Glomerular visceral epithelial cell (primary cell): ENCODE data around the gene IL1R2.
"Not testable (repeated sequence)": the region's sequence is repeated elsewhere in the genome, so short reads cannot be mapped to it uniquely, and the experiment has no call there.

Experiments
- DNase-seq: peaks from one replicate; pipeline ENCODE4 v3.0.0-alpha.2; 2016; ENCODE audit errors: extremely low spot score

Gene IL1R2

DNA sequence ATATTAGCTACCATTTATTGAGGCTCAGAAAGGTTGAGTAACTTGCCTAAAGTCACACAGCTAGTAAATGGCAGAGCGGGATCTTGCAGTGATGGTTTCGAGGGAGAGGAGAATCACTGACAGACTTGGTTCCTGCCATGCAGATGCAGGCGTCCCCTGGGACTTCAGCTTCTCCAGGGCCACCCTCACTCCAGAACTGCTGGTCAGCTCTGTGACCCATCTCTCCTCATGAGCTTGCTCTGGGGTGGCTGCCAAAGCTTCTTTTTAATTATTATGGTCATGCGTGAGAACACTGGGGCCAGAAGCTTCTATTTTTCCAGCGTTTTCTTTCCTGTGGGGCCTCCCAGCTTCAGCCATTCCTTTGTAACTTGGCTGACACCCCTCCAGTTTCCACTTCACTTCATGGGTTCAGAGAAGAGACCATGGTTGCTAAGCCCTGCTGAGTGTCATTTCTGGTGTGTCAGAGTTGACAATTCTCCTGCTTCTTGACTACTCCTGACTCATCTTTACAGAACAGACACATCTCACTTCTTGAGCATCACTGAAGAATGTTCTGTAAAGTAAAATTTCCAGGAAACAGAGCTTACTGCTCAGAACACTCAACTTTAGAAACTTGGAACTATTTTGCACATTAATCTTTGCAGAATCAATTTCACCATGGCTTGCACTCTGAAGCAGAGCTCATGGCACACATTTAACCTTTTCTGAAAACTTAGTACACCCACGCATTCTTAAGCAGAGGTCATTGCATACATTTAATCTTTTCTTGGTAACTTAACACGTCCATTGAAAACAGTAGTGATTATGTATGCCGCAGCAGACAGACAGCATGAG is 70.4 kb downstream of the IL1R2 start:
- DNase-seq, result peak; percentile 60

DNA sequence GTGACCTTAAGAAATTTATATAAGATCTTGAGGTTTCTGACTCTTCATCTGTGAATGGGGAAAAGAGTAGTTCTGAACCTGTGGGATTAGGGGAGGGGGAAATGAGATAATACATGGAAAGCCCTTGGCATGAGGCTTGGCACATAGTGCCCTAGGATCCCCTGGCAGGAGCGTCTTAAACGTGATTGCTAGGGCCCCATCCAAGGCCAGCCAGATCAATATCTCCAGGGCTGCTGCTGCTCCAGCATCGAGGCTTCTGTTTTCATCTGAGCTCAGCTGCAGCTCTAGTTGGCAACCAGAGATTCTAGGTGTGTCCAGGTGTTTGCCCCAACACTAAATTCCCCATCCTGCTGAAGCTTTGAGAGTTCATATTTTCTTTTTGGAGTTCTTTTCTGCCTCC is 71.0 kb downstream of the IL1R2 start:
- no peak for DNase-seq

- DNase-seq, result no peak
Measured at GRCh38 chr2:102063487-102063911, 71.7 kb downstream of the IL1R2 start.

DNA sequence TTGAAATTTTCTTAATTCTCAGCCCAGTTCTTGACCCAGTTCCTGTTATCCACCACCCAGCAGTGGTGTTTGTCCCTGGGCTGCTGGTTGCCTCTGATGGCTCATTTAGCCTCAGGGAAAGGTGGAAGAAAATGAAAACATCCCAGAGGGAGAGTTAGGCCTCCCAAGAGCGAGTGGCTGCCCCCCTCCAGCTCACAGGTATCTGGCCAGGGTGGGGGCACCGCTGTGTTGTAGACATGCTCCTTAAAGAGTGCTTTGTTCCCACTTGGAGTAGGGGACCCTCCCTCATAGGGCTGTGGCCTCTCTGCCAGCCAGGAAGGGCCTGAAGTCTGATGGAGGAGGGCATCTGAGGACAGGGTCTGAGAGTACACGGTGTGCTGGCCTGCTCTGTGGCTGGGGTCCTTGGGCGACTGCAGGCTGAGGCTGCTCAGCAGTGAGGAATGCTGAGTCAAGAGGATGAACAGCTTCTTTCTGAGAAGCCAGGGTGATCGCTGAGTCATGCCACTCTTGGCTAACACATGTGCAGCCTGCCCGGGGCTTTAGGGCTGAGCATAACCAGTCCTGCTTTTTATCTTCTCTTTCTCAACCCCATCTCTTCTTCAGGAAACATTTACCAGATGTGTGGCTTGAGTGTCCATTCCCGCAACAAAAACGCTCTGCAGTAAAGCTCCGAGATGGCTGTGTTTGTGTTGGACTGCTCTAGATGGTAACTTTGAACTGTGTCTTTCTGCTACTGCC is 72.3 kb downstream of the IL1R2 start:
- DNase-seq, result peak; percentile 93

DNA sequence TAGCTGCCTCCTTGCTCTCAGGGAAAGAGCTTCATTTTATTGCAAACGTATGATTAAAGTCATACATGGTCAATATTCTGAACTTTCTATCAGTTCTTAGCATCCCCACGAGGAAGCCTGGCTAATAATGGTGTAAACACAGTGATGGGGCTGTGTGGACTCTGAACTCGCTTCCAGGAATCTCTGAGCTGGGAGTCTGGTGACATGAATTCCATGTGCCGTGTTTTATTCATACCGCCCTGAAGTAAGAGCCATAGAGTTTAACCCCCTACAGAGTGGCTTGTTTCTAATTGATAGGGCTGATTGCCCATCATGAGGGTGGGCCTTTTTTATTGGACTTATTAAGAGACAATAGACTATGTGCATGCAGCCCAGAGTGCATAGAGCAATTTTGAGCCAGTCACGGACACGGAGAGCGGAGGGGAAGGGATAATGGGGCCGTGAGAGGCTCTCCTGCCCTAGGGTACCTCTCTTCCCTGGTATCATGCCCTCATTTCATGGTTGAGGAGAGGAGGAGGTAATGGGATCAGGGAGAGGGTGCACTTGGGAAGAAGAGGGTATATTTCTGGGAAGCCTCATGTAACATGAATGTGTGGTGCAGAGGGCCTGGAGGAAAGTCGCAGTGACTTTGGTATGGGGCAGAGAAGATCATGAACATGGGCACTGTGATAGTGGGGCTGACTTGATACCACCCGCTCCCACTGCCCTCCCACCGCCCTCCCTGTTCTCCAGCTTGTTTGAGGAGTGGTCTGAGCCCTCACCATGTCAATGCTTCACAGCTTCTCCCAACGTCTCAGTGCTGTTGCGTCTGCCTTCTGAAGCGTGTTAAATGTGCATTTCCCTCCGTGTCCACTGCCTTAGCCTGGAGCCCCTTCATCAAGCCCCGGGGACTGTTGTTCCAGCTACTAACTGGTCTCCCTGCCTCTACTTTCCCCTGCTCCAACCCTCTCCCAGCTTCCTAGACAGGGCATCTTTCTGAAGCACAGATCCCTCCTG is 73.2 kb downstream of the IL1R2 start:
- no peak for DNase-seq

DNA sequence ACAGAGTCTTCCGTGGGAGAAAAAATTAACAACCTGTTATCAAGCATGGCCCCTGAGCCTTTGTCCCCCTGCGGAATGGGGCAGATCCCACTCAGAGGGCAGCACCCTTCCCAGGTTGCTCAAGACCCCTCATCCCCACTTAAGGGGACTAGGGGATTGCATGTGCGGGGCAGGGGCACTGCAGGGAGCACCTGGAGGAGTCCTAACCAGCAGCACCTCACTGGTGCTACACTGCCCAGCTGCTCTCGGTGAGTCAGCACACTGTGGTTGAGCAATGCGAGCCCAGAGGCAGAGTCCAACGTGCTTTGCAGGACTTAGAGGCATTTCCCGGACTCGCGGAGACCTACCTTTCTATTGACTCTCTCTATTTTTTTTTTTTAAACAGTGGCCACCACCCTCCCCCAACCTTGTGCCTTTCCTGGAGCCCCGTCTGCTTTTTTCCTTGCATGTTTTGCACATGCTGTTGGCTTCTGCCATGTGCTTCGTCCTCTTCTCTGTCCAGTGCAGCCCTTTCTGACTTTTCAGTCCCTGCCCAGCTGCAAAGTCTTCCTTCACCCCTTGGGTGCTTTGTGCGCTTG is 74.0 kb downstream of the IL1R2 start:
- peak; percentile 91 for DNase-seq

GRCh38 chr2:102066554-102066953 is 74.8 kb downstream of the IL1R2 start:
- DNase-seq, result no peak

DNA sequence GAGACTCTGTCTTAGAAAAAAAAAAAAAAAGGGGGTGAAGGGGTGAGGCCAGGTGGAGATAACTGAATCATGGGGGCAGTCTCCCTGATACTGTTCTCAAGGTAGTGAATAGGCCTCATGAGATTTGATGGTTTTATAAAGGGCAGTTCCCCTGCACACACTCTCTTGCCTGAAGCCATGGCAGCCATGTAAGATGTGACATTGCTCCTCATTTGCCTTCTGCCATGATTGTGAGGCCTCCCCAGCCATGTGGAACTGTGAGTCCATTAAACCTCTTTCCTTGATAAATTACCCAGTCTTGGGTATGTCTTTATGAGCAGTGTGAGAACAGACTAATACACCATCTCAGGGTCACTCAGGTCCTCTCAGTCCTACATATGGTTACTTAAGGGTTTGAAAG is 76.4 kb downstream of the IL1R2 start:
- DNase-seq, result not testable (repeated sequence)

DNA sequence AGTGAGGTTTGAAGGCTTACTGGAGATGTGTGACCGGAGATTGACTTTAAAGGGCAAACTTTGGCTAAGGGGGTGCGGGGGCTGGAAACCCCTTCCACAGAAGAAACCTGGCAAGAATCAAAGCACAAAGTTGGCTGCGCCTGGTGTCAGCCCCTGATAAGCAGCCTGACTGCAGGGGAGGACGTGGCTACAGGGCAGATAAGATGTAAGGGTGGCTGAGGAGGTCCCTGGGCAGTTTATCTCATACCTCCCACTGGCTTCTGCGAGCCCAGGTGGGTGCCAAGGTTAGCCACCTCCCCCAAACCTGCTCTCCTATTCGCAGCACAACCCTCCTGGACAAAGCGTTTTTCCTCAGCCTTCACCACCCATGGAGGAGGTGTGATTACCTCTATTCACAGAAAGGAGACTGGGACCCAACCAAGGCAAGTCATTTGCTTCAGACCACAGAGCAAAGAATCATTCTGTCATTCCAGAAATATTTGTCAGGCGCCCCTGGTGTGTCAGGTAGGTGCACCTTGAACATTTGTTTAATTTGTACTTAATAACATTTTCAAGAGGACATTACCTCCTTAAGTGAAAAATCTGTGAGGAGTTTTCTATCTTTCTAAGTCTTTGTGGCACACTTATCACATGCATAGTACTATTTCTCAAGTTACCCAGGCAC is 77.7 kb downstream of the IL1R2 start:
- DNase-seq, result no peak

DNA sequence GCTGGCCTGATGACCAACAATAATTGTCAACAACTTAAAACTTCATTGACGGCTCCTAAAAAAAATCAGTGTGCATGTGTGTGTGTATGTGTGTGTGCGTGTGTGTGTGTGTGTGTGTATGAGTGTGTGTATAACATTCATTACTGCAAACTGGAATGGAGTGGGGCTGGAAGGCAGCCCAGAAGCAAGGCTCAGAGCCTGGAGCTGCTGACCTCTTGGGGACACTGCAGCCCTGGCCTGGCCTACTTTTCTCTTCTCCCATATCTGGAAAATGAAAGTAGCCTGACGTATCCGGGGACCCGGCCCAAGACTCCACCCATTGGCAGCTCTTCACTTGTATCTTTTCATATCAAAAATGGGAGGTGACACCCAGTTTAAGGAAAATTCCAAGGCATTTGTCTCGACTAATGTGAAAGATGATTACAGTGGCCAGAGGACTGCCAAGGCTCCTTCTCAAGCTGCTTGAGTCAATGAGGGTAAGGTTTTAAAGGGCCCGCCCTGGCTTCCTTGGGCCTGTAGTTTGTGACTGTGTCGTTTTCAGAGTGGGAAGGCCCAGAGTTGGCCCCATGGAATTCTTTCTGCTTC is 78.4 kb downstream of the IL1R2 start:
- no peak for DNase-seq

DNA sequence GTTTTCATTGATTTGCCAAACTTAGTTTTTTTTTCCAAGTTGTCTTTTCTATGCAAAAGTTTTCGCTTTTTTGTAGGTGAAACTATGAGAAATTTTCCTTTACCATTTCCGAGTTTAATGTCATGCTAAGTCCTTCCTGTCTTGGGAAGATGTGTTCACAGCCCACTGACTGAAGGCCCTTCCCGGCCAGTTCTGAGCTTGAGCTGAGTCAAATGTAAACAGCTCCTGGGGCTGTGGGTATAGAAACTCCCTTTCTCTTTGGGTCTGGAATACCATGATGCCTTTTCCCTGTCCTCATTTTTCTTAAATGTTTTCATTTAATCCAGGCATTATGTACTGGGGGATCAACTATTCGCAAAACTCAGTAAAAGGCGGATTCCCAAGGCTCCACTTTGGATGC is 81.0 kb downstream of the IL1R2 start:
- no peak for DNase-seq

- DNase-seq, result no peak
Measured at GRCh38 chr2:102073168-102073724, 81.5 kb downstream of the IL1R2 start.

- no peak for DNase-seq
Measured at GRCh38 chr2:102074152-102074783, 82.5 kb downstream of the IL1R2 start.

DNA sequence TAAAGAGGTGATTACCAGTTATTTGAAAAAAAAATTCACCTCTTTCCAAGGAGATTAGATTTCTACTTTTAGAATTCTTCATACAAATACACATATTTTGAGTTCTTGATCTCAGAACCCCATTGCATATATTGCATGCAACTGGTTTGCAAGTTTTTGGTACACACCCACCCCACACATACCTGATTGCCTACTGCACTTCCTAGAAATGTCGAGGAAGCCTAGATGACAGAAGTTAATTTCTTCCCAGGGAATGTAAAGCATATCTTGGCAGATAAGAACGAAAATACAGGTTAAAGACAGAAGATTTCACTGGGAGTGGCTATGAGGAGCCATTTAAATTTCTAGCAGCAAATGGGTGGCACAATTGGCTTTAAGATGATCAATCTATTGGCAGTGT is 83.7 kb downstream of the IL1R2 start:
- DNase-seq, result no peak

DNA sequence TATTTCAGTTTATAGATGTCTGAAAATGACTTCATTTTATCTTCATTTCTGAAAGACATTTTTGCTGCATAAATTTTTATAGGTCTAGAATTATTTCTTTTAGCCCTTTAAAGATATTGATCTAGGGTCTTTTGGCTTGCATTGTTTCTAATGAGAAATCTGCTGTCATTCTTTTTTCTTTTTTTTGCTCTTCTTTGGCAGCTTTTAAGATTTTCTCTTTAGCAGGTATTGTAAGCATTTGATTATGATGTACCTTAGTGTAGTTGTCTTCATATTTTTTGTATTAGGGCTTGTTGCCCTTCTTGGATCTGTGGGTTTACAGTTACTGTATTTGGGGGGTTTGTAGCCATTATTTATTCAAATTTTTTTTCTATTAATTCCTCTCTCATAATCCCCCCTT is 84.8 kb downstream of the IL1R2 start:
- no peak for DNase-seq
